HG03378 (cell line): ENCODE measurements around the gene PRM3.

Experiments used
- ATAC-seq: cut with Tn5 transposase; IDR thresholded peaks from one replicate; pipeline ENCODE4 v1.9.1; 2021; ENCODE audit warnings: mild to moderate bottlenecking, moderate library complexity; ENCODE audit not compliant: unreplicated experiment

The PRM3 gene

GRCh38 chr16:11283820-11284248, 10.4 kb upstream of the PRM3 start:
- ATAC-seq = no peak

- no peak for ATAC-seq
These were observed 7.4 kb upstream of the PRM3 start, which contains the start of gene PRM1 for GRCh38 chr16:11280616-11281522. Gene PRM1, minus strand, starts transcription at chr16:11281330. Its CDS starts 92 bp downstream, at chr16:11281238.

GRCh38 chr16:11278681-11279628, 5.5 kb upstream of the PRM3 start:
- no peak for ATAC-seq

- ATAC-seq = no peak
These were observed 4.3 kb upstream of the PRM3 start for GRCh38 chr16:11277607-11278337.

- ATAC-seq = no peak
These were observed 3.6 kb upstream of the PRM3 start for GRCh38 chr16:11276896-11277593.

- ATAC-seq = no peak
These were observed 2.9 kb upstream of the PRM3 start, which contains the start of gene PRM2 for GRCh38 chr16:11276143-11276895. Gene PRM2, minus strand, starts transcription at chr16:11276480. Its CDS starts 110 bp downstream, at chr16:11276370.

- ATAC-seq = no peak
These were observed 1.5 kb upstream of the PRM3 start for GRCh38 chr16:11274964-11275363.

GRCh38 chr16:11273721-11274324, 394 bp upstream of the PRM3 start:
- no peak for ATAC-seq

GRCh38 chr16:11272484-11272883, 945 bp downstream of the PRM3 start:
- no peak for ATAC-seq

GRCh38 chr16:11271610-11272009, 1.8 kb downstream of the PRM3 start:
- no peak for ATAC-seq

- no peak for ATAC-seq
These were observed 2.7 kb downstream of the PRM3 start for GRCh38 chr16:11270602-11271162.

- ATAC-seq = no peak
These were observed 4.5 kb downstream of the PRM3 start, which contains the start of gene TNP2 for GRCh38 chr16:11268921-11269375. Gene TNP2, minus strand, starts transcription at chr16:11269325. Its CDS starts 63 bp downstream, at chr16:11269262.

GRCh38 chr16:11265124-11265523, 8.3 kb downstream of the PRM3 start:
- ATAC-seq = no peak

GRCh38 chr16:11264155-11264832, 9.1 kb downstream of the PRM3 start:
- no peak for ATAC-seq

GRCh38 chr16:11263737-11264136, 9.7 kb downstream of the PRM3 start:
- no peak for ATAC-seq

- no peak for ATAC-seq
These were observed 10.5 kb downstream of the PRM3 start for GRCh38 chr16:11262915-11263314.

GRCh38 chr16:11260596-11260966, 12.8 kb downstream of the PRM3 start:
- no peak for ATAC-seq
